B cell (primary cell): ENCODE results near the gene ETFA.

Experiments
- CTCF ChIP-seq: fragments of 200-600 bp; IDR thresholded peaks from one replicate; pipeline ENCODE4 v1.8.0; 2022; ENCODE audit warnings: antibody characterized with exemption, mild to moderate bottlenecking
- EZH2 ChIP-seq: IDR thresholded peaks from 2 replicates; pipeline ENCODE4 v1.6.1; 2012; ENCODE audit warnings: borderline replicate concordance, low read depth, mild to moderate bottlenecking, moderate library complexity, low read length; ENCODE audit not compliant: insufficient read depth, poor library complexity, severe bottlenecking

- no peak for TF ChIP-seq EZH2
- TF ChIP-seq CTCF, result no peak
Observed at GRCh38 chr15:76312540-76313174, 1.4 kb upstream of the ETFA start.
